HG03103 (cell line): ENCODE data around the gene YPEL2.
"Not testable (repeated sequence)": the region's sequence is repeated elsewhere in the genome, so short reads cannot be mapped to it uniquely, and the experiment has no call there.

Experiments used
- ATAC-seq: cut with Tn5 transposase; IDR thresholded peaks from one replicate; pipeline ENCODE4 v1.9.1; 2021; ENCODE audit warnings: low read depth; ENCODE audit not compliant: unreplicated experiment

YPEL2 gene, protein sequence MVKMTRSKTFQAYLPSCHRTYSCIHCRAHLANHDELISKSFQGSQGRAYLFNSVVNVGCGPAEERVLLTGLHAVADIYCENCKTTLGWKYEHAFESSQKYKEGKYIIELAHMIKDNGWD

DNA sequence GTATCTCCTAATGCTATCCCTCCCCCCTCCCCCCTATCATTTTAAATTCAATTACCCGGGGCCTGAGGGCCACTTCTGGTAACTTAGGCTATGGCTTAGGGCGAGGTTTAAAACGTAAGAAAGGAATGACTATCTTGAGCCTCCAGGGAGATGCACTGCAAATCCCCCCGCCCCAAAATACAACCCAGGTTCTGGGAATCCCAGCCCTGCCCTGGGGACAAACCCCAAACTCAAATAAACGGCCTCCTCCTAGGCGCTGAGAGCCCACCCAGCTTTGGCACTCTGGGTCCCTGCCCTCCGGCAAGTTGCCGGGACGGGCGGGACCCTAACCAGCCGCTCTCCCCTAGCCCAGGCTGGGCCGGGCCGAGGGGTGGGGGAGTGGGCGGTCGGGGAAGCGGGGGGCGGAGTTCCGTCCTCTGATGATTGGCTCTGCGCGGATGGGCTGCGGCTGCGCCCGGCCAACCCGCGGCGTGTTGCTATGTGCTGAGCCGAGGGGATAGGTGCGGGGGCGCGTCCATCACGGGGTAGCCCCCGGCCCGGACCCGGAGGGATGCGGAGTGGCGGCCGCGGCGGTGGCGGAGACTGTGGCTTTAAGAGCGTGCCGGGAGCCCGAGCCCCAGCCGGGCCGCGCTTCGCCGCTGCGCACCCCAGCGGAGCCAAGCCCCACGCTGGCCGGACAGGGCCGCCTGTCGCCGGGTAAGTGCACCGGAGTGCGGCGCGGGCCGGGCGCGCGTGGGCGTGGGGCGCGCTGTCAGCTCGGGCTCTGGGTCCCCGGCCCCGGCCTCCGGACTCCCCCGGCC lies at the start of gene YPEL2:
Gene YPEL2 (plus strand): TSS at position 527 of the 800 bp plus-strand sequence. CDS start 21,755 bp downstream, outside the sequence.
- ATAC-seq = peak; percentile 89

DNA sequence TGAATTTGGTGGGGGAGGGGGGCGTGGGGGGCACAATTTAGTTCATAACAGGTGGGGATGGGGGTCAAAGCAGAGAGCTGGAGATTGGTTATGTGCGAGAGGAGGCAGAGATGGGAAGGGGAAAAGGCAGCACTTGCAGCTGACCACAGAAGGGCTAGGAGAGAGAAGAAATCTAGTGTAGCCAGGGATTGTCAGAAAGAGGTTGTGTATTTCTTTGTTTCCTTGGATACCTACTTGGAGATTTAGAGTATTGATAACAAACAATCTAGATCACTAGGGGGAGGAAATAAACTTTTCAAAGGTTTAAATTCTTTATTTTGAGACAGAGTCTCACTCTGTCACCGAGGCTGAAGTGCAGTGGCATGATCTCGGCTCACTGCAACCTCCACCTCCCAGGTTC lies 47.1 kb upstream of the YPEL2 start:
- no peak for ATAC-seq

DNA sequence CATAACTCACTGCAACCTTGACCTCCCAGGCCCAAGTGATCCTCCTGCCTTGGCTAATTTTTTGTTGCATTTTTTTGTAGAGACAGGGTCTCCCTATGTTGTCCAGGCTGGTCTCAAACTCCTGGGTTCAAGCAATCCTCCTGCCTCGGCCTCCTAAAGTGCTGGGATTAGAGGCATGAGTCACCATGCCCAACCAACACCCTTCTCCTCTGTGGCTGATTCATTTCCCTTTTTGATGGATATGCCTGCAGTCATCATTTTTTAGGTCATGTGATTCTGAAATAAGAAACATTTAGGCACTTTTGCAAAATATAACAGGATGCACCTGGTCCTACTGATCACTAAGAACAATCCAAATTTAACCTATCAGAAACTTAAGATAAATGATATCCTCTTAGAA lies 44.0 kb upstream of the YPEL2 start:
- ATAC-seq = no peak

DNA sequence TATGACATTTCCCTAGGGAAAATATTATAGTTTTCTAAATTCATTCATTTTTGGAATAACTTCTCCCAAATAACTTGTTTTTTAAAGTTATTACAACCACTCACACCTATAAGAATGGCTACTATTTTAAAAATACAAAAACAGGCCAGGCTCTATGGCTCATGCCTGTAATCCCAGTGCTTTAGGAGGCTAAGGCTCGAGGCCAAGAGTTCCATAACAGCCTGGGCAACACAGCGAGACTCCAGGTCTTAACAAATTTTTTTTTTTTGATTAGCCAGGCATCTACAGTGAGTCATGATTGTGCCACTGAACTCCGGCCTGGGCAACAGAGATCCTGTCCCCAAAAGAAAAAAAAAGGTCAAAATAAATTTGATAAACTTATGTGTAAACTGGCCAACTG lies 43.6 kb upstream of the YPEL2 start:
- ATAC-seq = no peak

DNA sequence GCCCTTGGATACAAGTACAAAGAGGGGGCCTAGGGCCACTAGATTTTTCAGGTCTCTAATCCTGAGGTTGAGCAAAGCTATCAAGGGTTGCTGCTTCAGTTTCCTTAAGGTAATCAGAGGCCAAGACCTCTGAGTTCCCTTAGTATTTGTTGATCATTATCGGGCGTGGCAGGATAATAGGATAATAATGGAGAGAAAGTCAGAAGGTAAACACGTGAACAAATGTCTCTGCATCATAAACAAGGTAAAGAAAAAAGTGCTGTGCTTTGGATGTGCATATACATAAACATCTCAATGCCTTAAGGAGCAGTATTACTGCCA lies 41.5 kb upstream of the YPEL2 start:
- ATAC-seq = no peak

GRCh38 chr17:59290302-59290998 lies 41.0 kb upstream of the YPEL2 start:
- ATAC-seq = not testable (repeated sequence)

- no peak for ATAC-seq
Observed at GRCh38 chr17:59292174-59292523, 39.3 kb upstream of the YPEL2 start.

- ATAC-seq = no peak
Observed at GRCh38 chr17:59296190-59296589, 35.3 kb upstream of the YPEL2 start.

DNA sequence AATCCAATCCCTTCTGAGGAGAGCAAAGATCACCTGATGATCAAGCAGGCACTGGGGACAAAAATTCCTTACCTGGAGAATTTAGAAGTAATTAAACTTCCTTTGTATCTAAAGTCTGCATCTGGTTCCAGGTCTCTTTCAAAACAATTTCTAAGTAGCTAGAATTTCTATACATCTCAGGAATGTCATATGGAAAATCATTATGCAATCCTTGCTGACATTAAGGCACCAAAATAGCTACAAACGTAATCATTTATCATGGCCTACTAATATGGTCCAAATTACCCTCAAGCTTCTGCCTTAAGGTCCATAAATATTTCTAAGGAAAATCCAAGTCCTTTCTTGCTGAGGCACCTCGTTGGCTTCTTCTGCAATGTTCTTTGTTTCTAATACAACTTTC lies 32.9 kb upstream of the YPEL2 start:
- no peak for ATAC-seq

DNA sequence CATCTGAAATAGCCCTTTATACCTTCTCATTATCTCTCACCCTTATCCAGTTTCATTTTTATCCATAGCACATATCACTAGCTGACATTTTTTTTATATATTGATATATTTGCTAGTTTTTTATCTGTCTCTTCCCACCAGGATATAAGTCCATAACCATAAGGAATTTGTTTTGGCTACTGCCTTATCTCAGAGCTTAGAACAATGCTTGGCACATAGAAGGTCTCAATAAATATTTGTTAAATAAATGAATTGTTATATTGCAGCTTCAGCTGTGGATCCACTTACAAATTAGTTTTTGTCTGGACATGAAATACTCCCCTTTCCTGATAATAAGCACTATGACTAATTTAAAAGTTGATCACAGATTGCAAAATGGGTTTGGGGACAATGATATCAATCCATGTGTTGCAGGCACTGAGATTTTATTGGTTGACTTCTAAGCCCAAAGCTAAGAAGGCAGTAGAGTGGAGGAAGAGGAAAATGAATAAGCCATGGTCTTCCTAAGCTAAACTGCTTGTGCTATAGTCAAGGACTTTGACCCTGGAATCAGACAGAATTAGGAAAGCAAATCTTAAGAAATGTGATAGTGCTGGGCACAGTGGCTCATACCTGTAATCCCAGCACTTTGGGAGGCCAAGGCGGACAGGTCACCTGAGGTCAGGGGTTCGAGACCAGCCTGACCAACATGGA lies 31.9 kb upstream of the YPEL2 start:
- no peak for ATAC-seq

- ATAC-seq = no peak
Observed at GRCh38 chr17:59300941-59301340, 30.5 kb upstream of the YPEL2 start.

DNA sequence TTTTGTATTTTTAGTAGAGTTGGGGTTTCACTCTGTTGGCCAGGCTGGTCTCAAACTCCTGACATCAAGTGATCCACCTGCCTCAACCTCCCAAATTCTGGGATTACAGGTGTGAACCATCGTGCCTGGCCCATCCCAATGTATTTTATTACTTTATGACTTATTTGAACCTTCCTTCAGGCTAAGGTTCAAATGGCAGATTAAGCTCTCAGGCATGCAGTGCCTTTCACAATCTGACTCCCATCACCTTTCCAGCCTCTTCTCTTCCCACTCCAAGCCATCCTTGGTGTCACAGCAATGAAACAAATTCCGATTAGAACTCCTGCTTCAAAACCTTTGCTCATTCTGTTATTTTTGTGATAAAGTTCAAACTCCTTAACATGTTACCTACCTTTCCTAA lies 26.6 kb upstream of the YPEL2 start:
- ATAC-seq = no peak

DNA sequence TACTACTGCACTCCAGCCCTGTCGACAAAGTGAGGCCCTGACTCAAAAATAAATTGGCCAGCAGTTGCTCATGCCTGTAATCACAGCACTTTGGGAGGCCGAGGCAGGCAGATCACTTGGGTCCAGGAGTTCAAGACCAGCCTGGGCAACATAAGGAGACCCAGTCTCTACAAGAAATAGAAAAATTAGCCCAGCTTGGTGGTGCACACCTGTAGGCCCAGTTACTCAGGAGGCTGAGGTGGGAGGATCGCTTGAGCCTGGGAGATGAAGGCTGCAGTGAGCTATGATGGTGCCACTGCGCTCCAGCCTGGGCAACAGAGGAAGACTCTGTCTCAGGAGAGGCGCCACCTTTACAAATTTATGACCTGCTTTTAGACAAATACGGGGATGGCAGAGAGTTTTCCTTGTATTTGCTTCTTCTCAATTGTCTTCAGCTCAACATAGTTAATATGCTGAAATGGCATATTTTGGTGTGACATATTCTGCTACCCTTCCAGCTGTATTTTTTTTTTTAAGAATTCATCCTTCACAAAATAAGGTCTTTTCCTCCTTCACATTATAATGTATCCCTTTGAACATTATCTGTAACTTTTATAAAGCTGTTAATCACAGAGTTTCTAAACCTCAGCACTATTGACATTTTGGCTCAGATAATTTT lies 21.1 kb upstream of the YPEL2 start:
- ATAC-seq = no peak

- ATAC-seq = no peak
Observed at GRCh38 chr17:59311051-59311468, 20.4 kb upstream of the YPEL2 start.

DNA sequence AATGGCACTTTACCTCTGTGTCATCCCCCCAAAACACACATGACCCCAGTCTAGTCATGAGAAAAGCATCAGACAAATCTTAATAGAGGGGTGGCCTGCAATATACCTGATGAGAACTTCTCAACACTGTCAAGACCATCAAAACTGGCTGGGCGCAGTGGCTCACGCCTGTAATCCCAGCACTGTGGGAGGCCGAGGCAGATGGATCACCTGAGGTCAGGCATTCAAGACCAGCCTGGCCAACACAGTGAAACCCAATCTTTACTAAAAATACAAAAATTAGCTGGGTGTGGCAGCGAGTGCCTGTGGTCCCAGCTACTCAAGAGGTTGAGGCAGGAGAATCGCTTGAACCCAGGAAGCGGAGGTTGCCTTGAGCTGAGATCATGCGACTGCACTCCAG lies 19.9 kb upstream of the YPEL2 start:
- not testable (repeated sequence) for ATAC-seq

DNA sequence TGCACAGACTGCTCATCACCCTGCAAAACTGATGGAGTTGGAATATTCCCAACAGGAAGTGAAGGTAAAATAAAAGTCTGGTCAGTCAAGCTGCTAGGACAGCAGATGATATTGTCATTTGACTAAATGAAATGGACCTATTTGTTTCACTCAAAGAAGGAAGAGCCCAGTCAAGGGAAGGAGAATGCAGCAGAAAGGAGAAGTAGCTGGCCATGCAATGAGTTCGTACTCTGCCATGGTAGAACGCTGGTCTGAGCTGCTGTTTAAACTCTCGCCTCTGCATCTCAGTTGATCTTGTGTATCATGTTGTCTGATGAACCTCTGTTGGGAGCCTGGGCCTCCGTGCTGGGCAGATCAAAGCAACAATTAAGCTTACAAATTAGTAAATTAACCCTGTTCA lies 15.6 kb upstream of the YPEL2 start:
- ATAC-seq = no peak

- ATAC-seq = no peak
Observed at GRCh38 chr17:59327121-59327980, 4.1 kb upstream of the YPEL2 start.

DNA sequence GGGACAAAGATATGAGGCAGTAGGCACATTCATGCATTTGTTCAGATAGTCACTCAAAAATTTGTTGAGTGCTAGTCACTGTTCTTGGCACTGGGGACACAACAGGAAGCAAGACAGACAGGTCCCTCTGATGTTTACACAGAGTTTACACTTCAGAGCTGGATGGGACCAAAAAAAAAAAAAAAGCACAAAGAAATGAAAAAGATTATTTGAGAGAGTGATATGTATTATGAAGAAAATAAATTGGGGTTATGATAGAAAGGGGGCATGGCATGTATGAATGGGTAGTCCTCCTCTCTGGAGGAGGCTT lies 3.5 kb upstream of the YPEL2 start:
- no peak for ATAC-seq

- ATAC-seq = no peak
Observed at GRCh38 chr17:59328601-59329000, 2.9 kb upstream of the YPEL2 start.
